ENCODE results near the gene GPC2. TPM values are rescaled to one million over a fixed set of nuclear protein-coding genes. Genes with fewer than 3 reads are reported as not detected.

Gene GPC2
- total RNA-seq, 1 donor from 2014 or later: 14.7 TPM

GRCh38 chr7:100166317-100166940 lies 10.8 kb downstream of the GPC2 start:
- no peak for DNase-seq (ENCODE audit: low read depth)
- Histone ChIP-seq H3K4me3 (ENCODE audit: low read depth, low read length) (no peak overlapping the region), H3K36me3 (ENCODE audit: control insufficient read depth, insufficient read depth, low read length) (no peaks in the 10 kb centered on the region), H3K27me3 (ENCODE audit: control insufficient read depth, insufficient read depth, low read length) (peaks cover 26% of the 10 kb centered on the region)
- no peak for TF ChIP-seq CTCF (IDR thresholded peaks at IDR 0.05; ENCODE audit: insufficient read depth, low read length, poor library complexity, severe bottlenecking)

GRCh38 chr7:100163871-100164270 lies 13.3 kb downstream of the GPC2 start:
- no peak overlapping the region for H3K4me3 ChIP-seq (ENCODE audit: low read depth, low read length)
- H3K27me3 ChIP-seq (ENCODE audit: control insufficient read depth, insufficient read depth, low read length): peaks cover 22% of the 10 kb centered on the region
- no peaks in the 10 kb centered on the region for H3K36me3 ChIP-seq (ENCODE audit: control insufficient read depth, insufficient read depth, low read length)
- DNase-seq (ENCODE audit: low read depth): no peak
- TF ChIP-seq CTCF (IDR thresholded peaks at IDR 0.05; ENCODE audit: insufficient read depth, low read length, poor library complexity, severe bottlenecking): no peak

- no peak for DNase-seq (ENCODE audit: low read depth)
- TF ChIP-seq CTCF (IDR thresholded peaks at IDR 0.05; ENCODE audit: insufficient read depth, low read length, poor library complexity, severe bottlenecking): no peak
- Histone ChIP-seq H3K4me3 (ENCODE audit: low read depth, low read length) (no peak overlapping the region), H3K36me3 (ENCODE audit: control insufficient read depth, insufficient read depth, low read length) (no peaks in the 10 kb centered on the region), H3K27me3 (ENCODE audit: control insufficient read depth, insufficient read depth, low read length) (peaks cover 20% of the 10 kb centered on the region)
Measured at GRCh38 chr7:100163006-100163531, 14.1 kb downstream of the GPC2 start.

GRCh38 chr7:100160067-100160466 lies 17.1 kb downstream of the GPC2 start:
- DNase-seq (ENCODE audit: low read depth): no peak
- peaks cover 1% of the 10 kb centered on the region for H3K36me3 ChIP-seq (ENCODE audit: control insufficient read depth, insufficient read depth, low read length)
- TF ChIP-seq CTCF (IDR thresholded peaks at IDR 0.05; ENCODE audit: insufficient read depth, low read length, poor library complexity, severe bottlenecking): no peak
- no peak overlapping the region for H3K4me3 ChIP-seq (ENCODE audit: low read depth, low read length)
- H3K27me3 ChIP-seq (ENCODE audit: control insufficient read depth, insufficient read depth, low read length): no peaks in the 10 kb centered on the region

- no peak for TF ChIP-seq CTCF (IDR thresholded peaks at IDR 0.05; ENCODE audit: insufficient read depth, low read length, poor library complexity, severe bottlenecking)
- DNase-seq (ENCODE audit: low read depth): no peak
- Histone ChIP-seq H3K27me3 (ENCODE audit: control insufficient read depth, insufficient read depth, low read length) (no peaks in the 10 kb centered on the region), H3K36me3 (ENCODE audit: control insufficient read depth, insufficient read depth, low read length) (peaks cover 1% of the 10 kb centered on the region), H3K4me3 (ENCODE audit: low read depth, low read length) (peak overlapping the region; percentile 81)
Measured at GRCh38 chr7:100159099-100159623, 18.0 kb downstream of the GPC2 start.
